NCI-H2107 (cell line): ENCODE results near the gene PRDM13.
"Not testable (repeated sequence)": the region's sequence is repeated elsewhere in the genome, so short reads cannot be mapped to it uniquely, and the experiment has no call there.

ENCODE experiments used
- DNase-seq: peaks from one replicate; lab custom pipeline; 2025; lab: John Stamatoyannopoulos, UW

The PRDM13 gene

GRCh38 chr6:99603421-99604165 is 3.0 kb upstream of the PRDM13 start:
- DNase-seq: no peak

GRCh38 chr6:99604166-99605073 is 2.2 kb upstream of the PRDM13 start:
- DNase-seq: no peak

- no peak for DNase-seq
These were observed 1.4 kb upstream of the PRDM13 start for GRCh38 chr6:99605074-99605734.

- no peak for DNase-seq
These were observed 550 bp upstream of the PRDM13 start for GRCh38 chr6:99605911-99606655.

- no peak for DNase-seq
These were observed 893 bp downstream of the PRDM13 start for GRCh38 chr6:99607416-99608036.

- DNase-seq: no peak
These were observed 1.6 kb downstream of the PRDM13 start for GRCh38 chr6:99608059-99608885.

- no peak for DNase-seq
These were observed 2.4 kb downstream of the PRDM13 start for GRCh38 chr6:99608886-99609482.

GRCh38 chr6:99609905-99610489 is 3.4 kb downstream of the PRDM13 start:
- no peak for DNase-seq

GRCh38 chr6:99611148-99611547 is 4.5 kb downstream of the PRDM13 start:
- DNase-seq: no peak

GRCh38 chr6:99612551-99613408 is 6.1 kb downstream of the PRDM13 start:
- no peak for DNase-seq

- no peak for DNase-seq
These were observed 6.7 kb downstream of the PRDM13 start for GRCh38 chr6:99613409-99613704.

GRCh38 chr6:99613705-99614429 is 7.2 kb downstream of the PRDM13 start:
- DNase-seq: no peak

- DNase-seq: no peak
These were observed 8.0 kb downstream of the PRDM13 start for GRCh38 chr6:99614430-99615186.

GRCh38 chr6:99617131-99617530 is 10.5 kb downstream of the PRDM13 start:
- DNase-seq: no peak

GRCh38 chr6:99618649-99619408 is 12.2 kb downstream of the PRDM13 start:
- DNase-seq: no peak

- DNase-seq: no peak
These were observed 12.8 kb downstream of the PRDM13 start for GRCh38 chr6:99619409-99619762.

GRCh38 chr6:99622044-99622443 is 15.4 kb downstream of the PRDM13 start:
- DNase-seq: not testable (repeated sequence)
